NCI-H187 (cell line): ENCODE data around the gene SIRT7.

ENCODE experiments used
- DNase-seq, 2 experiments: peaks; one replicate each; lab custom pipeline; 2025; lab: John Stamatoyannopoulos, UW

Gene SIRT7

DNA sequence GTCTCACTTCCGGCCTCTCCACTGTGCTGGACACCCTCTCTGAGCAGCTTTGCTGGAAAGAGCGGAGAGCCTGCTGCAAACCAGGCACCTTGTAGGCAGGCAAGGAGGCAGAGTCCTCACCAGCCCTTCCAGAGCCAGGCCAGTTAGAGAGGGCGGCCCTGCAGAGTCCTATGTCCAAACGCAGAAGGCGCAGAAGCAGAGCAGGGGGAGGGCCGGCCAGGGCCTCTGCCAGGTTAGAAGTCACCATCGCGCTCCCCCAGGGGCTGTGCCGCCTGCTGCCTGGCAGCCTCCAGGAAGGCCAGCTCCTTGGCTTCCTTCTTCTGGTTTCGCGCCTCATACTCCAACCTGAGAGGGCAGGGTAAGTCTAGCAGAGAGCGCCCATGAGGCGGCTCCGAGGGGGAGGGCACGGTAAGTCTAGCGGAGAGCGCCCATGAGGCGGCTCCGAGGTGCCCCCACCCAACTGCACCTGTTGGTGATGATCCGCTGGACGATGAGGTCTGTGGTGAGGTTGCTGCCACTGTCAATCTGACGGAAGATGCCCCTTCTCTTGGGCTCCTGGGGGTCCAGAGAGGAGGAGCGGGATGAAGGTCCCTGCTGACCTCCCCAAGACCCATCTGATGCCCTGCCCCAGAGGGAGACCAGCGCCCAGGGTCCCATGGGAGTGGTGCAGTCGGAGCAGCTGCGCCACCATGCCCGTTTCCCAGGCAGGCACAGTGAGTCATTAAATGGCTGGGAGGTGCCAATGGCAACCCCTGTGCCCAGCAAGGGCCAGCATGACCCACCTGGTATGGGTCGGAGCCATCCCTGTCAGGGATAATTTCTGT lies 13.2 kb downstream of the SIRT7 start:
- DNase-seq = no peak

DNA sequence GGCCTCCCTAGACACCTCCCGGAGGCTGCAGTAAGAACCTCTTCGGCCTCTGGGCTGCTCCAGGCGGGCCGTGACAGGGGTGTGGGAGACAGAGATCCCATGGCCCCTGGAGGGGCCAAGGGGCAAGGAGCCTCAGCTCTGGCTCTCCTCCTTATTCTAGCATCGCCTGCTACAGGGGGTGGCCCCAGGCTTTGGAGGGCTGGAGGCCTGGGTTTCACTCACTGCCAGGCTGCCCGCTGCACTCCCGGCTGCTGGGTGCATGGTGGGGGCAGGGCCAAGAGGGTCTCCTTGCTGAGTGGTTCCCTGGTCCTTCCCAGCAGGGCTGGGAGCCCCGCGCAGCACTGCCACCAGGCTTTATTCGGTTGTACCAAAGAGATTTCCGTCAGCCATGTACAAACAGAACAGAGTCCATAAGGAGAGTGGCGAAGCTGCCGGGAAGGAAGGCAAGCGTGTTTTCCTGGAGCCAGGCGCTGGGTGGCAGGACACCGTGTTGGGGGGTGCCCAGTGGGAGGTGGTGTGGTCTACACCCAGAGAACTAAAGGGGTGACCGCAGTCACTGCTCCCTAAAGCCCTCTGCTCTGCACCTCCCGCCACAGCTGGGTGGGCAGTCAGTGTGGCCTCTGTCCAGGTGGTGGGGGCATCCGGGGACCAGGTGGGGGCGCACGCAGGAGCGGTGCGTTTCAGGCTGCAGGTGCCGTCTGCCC lies 13.9 kb downstream of the SIRT7 start:
- DNase-seq = no peak

DNA sequence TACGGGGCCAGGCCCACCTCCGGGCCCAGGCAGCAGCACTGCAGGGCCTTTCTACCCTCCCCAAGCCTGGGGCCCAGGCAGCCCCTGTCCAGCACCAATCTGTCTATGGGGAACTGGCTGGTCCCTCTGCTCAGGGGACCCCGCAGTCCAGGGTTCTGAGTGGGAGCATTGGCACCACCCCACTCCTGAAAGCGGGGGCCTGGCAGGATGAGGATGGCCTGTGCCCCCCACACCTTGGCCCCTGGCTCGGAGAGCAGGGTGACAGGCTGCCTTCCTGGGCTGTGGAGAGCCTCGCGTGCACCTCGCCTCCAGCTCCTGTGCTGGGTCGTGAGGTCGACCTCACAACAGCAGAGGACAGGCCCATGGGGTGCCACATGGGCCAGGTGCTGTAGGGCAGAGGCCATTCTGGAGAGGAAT lies 14.6 kb downstream of the SIRT7 start:
- DNase-seq = no peak

DNA sequence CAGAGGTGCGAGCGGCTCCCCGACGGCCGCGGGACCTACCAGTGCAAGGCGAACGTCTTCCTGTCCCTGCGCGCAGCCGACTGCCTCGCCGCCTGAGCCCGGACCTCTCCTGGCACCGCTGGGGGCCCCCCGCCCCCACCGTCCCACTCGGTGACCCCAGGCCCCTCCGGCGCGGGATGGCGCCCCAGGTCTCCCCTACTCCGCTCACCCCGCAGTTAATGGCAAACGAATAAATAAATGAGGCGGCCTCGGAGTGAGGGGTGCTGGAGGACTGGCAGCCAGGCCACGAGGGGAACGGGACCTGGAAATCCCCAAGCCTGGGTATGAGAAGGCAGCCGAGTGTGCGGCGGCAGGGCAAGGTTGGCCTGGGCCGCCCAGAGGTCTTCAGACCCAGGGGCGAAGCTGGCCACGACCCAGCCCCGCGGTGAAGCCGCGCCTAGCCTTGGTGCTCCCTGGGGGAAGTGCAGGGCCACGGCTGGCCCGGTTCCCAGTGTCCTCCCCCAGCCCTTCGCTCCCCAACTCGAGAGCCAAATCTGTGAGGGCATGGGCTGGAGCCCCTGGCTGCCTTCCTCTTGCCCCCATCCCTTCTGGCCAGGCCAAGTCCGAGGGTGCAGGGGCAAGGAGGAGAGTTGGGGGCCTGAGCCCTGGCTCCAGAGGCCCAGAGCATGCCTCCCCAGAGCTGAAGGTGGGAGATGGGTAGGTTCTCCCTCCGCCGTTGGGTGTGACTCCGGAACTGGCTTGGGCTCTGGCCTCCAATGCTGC lies 15.1 kb downstream of the SIRT7 start:
- DNase-seq = no peak

DNA sequence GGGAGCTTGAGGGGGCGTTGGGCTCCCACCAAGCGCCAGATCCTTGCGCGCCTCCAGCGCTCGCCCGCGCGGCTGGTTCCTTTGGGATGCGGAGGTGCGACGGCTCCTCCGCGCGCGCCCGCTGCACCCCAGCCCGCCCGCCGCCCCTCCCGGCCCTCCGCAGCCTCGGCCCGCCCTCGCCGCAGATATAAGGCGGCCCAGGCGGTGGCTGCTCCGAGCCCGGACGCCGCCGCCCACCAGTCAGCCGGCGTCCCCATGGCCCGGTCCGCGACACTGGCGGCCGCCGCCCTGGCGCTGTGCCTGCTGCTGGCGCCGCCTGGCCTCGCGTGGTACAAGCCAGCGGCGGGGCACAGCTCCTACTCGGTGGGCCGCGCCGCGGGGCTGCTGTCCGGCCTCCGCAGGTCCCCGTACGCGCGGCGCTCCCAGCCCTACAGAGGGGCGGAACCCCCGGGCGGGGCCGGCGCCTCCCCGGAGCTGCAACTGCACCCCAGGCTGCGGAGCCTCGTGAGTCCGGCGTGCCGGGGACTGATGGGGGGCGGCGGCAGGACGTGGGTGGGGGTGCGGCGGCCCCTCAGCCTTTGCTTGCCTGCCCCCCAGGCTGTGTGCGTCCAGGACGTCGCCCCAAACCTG lies 15.8 kb downstream of the SIRT7 start, which contains the start of gene NPB:
Gene NPB (plus strand): TSS at position 216 of the 630 bp plus-strand sequence. CDS start 40 bp downstream, at position 256.
- no peak for DNase-seq

DNA sequence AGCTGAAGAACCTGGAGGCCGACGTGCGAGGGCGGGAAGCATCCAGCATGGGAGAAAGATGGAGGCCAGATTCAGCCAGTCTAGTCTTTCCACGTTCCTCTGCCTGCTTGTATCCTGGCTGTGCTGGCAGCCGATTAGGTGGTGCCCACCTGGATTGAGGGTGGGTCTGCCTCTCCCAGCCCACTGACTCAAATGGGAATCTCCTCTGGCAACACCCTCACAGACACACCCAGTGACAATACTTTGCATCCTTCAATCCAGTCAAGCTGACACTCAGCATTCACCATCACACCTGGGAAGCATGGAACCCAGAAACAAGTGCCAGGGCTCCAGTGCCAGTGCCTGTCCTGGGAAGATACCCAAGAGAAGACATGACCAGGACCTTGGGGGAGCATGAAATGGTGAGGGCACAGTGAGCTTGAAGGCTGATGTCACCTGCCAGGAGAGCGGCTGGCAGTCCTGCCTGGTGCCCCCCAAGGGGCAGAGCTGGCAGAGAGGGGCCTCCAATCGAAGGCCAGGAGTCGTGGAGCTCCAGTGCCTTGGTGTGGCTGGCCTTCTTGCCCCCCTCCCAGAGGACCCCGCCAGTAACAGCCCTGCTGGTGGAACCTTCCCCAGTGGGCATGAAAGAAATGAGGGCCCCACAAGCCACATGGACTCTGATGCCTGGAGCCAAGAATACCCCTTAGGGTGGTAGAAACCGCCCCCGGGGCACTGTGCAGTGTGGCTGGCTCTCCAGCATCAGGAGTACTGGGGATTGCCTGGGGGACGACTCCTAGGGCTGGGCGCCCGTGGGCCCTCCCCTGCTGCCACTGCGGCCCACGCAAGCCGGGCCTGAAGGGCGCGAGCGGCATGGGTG lies 16.6 kb downstream of the SIRT7 start:
- no peak for DNase-seq

DNA sequence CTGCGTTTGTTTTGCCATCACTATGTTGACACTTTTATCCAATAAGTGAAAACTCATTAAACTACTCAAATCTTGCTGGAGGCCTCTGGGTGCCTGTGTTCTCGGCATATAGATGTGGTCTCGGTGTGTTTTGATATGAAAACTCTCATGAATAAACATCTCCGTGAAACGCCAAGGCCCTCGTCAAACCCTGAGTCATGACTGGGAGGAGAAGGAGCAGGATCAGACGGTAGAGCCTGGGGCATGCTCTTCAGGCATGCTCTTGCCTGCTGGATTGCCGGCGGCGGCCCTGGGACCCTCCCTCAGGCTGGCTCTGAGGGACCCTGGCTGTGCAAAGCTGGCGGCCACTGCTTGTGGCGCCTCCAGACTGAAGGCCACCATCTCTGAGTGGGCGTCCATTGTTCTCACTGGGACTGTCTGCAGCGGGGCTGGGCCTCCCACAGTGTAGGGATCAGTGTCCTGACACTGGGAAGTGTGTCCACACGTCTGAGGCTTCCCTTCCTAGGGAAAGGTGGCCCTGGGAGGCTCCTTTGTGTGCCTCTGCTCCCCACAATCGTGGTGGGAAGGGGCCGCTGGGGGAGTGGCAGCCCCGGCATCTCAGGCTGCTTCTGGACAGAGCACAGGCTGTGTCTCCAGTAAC lies 17.7 kb downstream of the SIRT7 start:
- no peak for DNase-seq

DNA sequence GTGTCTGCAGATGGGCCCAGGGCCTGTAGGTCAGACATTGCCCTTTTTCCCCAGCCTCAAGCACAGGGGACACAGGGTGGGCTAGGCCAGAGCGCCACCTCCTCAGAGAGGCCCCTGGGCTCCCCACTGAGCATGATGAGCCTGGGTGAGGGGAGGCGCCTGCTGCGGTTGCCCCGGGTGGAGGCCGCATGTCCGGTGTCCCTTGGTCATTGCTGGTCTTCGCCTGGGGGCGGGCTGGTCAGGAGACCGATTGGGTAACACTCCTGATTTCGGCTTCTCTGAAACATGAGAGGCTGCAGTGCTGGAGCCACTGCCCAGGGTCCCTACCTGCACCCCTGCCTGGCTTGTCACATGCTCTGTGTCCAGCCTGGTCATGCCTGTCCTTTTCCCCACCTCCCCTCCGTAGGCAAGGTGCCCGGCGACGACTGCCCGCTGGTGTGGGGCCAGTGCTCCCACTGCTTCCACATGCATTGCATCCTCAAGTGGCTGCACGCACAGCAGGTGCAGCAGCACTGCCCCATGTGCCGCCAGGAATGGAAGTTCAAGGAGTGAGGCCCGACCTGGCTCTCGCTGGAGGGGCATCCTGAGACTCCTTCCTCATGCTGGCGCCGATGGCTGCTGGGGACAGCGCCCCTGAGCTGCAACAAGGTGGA lies 18.3 kb downstream of the SIRT7 start:
- no peak for DNase-seq

DNA sequence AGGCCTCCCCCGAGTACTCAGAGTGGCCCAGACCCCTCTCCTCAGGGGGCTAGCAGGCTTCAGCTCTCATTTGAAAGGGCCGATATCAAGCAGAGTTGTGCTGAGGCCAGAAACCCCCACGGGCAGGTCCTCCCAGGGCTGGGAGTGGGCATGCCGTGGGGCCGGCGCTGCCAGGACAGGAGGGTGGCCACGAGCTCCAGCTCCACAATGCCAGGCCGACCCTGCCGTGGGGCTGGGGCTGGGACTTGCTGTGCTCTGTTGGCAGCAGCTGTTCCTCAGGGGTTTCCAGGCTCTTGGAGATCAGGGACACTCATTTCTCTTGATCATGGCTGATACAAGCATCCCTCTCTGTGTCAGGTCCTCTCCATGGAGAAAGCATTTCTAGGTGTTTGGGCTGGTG lies 19.1 kb downstream of the SIRT7 start:
- DNase-seq = no peak

DNA sequence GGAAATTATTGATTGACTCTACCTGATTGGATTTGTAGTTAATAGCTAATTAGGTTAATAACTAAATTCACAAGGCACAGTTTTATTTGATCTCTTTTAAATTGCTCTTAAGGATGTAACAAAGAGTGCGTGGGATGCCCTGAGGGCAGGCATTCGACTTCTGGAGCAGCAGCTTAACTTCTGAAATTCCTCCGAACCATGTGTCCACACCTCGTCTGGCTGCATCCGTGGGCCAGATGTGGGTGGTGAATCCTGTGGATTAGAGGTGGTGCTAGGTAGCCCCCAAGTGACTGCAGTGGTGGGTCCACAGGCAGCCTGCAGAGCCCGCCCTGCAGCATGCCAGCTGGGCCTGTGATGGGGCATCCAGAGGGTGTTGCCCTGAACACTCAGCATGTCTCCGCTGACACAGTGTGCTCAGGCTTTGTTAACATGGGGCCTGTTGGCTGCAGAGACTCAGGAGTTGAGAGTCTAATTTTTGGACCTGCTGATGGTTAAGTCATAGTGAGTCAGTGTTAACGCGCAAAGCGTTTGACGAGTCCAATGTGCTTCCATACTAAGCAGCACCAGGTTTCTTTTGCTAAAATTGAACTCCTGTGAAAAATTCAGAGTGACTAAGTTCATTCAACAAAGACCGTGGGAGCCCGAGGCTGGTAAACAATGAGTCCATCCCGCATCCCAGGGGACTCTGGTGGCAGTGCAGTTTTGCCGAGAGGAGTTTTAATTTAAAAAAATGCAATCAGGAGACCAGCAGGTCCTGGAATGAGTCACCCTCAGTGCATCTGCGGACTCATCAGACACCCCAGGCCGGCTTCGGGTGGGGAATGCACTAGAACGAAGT lies 19.7 kb downstream of the SIRT7 start:
- DNase-seq = no peak

DNA sequence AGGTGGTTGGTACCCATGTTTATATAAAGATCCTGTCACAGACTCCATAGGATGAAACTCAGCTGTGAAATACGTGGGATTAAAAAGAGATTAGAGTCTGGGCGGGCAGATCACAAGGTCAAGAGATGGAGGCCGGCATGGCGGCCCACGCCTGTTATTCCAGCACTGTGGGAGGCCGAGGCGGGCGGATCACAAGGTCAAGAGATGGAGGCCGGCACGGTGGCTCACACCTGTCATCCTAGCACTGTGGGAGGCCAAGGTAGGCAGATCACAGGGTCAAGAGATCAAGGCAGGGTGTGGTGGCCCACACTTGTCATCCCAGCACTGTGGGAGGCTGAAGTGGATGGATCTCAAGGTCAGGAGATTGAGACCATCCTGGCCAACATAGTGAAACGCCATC lies 22.6 kb downstream of the SIRT7 start:
- no peak for DNase-seq

DNA sequence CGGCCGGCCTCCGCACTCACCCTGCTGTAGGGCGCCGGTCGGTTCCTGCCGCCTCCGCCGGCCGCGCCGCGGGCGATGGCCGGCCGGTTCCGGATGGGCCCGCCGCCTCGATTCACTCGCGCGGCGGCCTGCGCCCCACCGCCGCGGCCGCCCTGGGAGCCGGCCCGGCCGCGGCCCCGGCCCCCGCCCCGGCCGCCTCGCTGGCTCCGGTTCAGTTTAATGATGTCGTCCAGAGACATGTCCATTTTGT lies 26.7 kb downstream of the SIRT7 start:
- no peak for DNase-seq

DNA sequence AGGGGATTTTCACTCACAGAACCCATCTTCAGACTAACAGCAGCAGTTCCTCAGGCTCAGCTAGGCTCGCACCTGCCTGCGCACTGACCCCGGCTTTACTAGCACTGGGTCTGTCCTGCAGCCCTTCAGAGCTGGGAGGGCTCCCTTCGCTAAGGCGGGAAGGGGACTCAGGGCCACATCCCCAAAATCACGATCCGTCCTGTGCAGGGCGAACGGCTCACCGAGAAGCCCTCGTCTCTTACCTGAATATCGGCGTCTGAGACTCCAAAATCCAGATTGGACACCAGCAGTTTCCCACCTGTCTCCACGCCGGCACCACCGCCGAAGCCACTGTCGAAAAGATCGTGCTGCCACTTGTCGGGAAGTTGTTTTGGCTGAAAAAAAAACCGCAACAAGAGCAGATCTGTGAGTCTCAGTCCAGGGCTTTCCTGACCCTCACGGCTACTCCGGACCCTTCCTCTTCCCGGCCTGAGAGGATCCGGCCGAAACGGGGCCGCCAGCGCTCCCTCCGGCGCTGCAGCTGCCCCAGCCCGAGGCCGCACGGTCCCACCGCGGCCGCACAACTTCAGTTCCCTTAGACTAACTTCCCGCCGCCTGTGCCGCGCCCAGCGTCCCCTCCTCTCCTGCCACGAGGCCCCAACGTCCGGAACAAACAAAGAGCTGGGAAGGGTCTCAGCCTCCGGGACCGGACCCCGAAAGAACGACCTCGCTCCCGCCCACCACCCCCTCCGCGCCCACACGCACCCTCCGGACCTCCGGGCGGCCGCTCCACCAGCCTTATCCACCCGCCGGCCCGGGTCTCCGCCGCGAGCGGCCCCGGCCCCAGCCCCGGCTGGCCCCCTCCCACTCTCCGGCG lies 27.3 kb downstream of the SIRT7 start:
- no peak for DNase-seq

DNA sequence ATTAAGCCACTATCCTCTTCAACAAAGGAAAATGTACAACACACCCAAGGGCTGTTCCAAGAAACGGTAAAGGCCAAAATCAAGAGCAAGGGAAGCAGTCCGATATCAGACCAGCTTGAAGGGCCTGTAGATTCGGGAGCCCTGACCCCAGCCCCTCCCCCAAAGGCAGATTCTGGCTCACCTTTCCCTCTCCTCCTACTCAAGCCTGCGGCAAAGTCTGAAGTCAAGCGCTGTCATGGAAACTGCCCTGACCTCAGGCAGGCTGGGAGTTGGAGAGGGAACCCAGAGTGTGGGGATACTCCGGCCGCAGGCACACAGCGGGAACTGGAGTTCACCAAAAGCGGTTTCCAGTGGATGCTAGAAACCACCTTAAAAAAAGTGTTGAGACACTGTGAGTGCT lies 28.4 kb downstream of the SIRT7 start:
- DNase-seq = no peak

DNA sequence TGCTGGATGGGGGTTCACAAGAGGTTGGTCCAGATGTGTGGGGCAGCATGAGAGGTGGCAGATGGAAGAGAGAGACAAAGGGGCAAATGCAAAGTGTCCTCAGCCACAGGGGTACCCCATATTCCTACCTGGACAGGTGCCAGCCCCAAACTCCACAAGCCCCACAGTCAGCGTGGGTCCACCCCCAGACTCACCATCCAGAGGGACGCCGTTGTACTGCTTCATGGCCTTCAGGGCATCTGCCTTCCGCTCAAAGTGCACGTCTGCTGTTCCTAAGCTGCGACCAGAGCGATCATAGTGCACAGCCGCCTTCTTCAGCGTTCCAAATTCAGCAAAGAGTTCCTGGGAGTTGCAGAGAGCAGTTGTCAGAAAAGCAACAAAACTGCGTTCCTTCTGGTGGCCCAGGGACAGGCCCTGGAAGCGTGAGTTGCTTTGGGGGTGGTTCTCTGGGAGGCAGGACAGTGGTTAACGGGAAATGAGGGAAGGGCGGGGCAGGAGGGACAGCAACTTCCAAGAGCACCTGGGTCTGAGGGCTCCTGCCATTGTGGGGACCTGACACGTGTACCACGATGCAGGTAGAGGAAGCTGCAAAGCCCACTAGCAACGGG lies 28.9 kb downstream of the SIRT7 start:
- DNase-seq = no peak

DNA sequence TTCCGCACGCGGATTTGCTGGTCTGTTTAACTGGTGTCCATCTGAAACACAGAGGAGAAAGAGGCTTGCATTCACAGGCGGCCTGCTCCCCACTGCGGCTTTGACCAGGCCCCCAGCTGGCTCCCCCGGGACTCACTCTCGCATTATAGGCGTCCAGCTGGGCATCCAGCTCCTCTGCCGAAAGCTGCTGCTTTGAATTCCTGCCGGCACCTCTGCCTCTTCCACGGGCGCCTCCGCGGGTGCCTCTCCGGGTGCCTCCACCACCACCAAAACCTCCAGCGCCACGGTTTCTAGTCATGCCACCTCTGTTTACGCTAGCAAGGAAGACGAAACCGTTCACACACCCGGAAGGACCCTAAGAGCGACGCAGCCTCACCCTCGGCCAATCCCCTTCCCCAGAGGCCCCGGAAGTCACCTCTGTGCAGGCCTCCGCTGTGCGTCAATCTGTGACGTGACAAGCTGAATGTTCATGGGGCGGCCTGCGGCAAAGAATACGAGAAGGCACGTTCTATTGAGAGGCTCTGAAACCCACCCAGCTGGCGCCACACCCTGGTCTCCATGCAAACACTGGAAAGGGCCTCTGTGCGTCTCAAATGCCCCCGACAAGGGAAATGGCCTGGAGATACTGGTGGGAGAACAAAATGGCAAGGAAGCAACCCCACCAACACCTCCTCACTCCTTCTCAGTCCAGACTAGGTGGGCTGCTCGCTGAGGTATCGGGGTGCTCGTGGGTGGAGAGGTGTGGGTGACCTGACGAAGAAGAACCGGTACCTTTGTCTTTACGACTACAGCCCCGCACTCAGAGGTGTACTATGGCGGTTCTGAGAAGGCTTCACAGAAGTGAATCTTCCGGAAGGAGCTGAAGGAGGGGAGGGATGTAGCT lies 29.6 kb downstream of the SIRT7 start:
- DNase-seq = no peak

DNA sequence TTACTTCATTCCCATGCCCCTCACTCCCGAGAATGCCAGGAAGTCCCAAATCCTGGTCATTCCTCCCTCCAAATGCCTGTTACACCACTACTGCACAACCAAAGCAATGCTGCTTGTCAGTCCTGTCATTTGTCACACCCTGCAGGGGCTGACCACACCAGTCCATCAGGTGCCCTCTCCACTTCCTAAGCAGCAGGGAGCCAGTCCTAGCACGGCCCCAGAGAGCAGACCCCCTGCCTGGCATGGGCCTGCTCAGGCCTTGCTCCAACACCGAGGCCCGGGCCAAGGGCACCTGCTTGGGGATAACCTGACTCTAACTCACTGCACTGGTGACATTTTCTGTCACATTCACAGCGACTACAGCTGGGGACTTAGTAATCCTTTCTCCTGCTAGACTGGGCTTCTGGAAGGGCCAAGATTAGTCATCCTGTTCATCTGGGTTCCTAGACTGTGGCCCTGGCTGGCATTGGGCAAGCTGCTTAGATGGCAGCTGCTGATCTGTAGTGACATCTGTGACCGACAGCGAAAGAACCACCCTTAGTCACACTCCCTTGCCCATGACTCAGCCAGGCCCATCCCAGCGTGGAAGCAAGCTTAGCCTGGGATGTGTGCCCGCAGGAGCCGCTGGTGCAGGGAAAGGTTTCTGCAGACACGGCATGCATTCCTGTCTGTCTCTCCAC lies 32.0 kb downstream of the SIRT7 start:
- DNase-seq = no peak
